H9 (cell line): ENCODE data around the gene LRRC8A. TPM values are rescaled to one million over a fixed set of nuclear protein-coding genes. Genes with fewer than 3 reads are reported as not detected.

Experiments
- DNase-seq: peaks from one replicate; pipeline ENCODE4 v3.0.0-alpha.2; 2017
- H2AFZ ChIP-seq: one replicate; pipeline ENCODE4 v1.6.1; 2013; ENCODE audit warnings: mild to moderate bottlenecking, low read length, control low read depth, moderate library complexity
- H2AK5ac ChIP-seq: 2 replicates; pipeline ENCODE4 v1.6.1; 2013; ENCODE audit warnings: low read length, control low read depth, mixed read lengths; ENCODE audit not compliant: insufficient read length
- H2BK120ac ChIP-seq: one replicate; pipeline ENCODE4 v1.6.1; 2013; ENCODE audit warnings: low read depth, mild to moderate bottlenecking, low read length, control low read depth, inconsistent platforms; ENCODE audit not compliant: poor library complexity, severe bottlenecking
- H2BK12ac ChIP-seq: 2 replicates; pipeline ENCODE4 v1.6.1; 2013; ENCODE audit warnings: low read length, control low read depth, mixed read lengths, low read depth; ENCODE audit not compliant: insufficient read length
- H2BK15ac ChIP-seq: 2 replicates; pipeline ENCODE4 v1.6.1; 2013; ENCODE audit warnings: low read depth, low read length, control low read depth
- H2BK20ac ChIP-seq: one replicate; pipeline ENCODE4 v1.6.1; 2013; ENCODE audit warnings: low read depth, mild to moderate bottlenecking, low read length, control low read depth, inconsistent platforms; ENCODE audit not compliant: poor library complexity, severe bottlenecking
- H2BK5ac ChIP-seq: 2 replicates; pipeline ENCODE4 v1.6.1; 2013; ENCODE audit warnings: low read length, control low read depth, mixed read lengths; ENCODE audit not compliant: insufficient read length
- H3K14ac ChIP-seq: 2 replicates; pipeline ENCODE4 v1.6.1; 2013; ENCODE audit warnings: low read length, control low read depth; ENCODE audit not compliant: insufficient read depth
- H3K18ac ChIP-seq: 2 replicates; pipeline ENCODE4 v1.6.1; 2013; ENCODE audit warnings: low read depth, mild to moderate bottlenecking, mixed read lengths, low read length, control low read depth; ENCODE audit not compliant: insufficient read length
- H3K23ac ChIP-seq: 2 replicates; pipeline ENCODE4 v1.6.1; 2013; ENCODE audit warnings: low read length, control low read depth, mixed read lengths, low read depth; ENCODE audit not compliant: insufficient read length
- H3K23me2 ChIP-seq: 2 replicates; pipeline ENCODE4 v1.6.1; 2013; ENCODE audit warnings: low read depth, mild to moderate bottlenecking, mixed read lengths, low read length, control low read depth; ENCODE audit not compliant: insufficient read length, poor library complexity, severe bottlenecking
- H3K27ac ChIP-seq: 2 replicates; pipeline ENCODE4 v1.5.1; 2013; ENCODE audit warnings: low read length, control low read depth, mixed read lengths, low read depth; ENCODE audit not compliant: insufficient read length
- H3K27me3 ChIP-seq: 2 replicates; pipeline ENCODE4 v1.6.1; 2013; ENCODE audit warnings: low read length, control low read depth, inconsistent platforms; ENCODE audit not compliant: insufficient read depth
- H3K4ac ChIP-seq: 2 replicates; pipeline ENCODE4 v1.6.1; 2013; ENCODE audit warnings: low read depth, mild to moderate bottlenecking, control low read depth, inconsistent platforms, low read length, moderate library complexity
- H3K4me1 ChIP-seq: 2 replicates; pipeline ENCODE4 v1.6.1; 2013; ENCODE audit warnings: low read length, control low read depth, inconsistent platforms; ENCODE audit not compliant: insufficient read depth
- H3K4me2 ChIP-seq: 2 replicates; pipeline ENCODE4 v1.6.1; 2013; ENCODE audit warnings: low read length, control low read depth, mixed read lengths; ENCODE audit not compliant: insufficient read length, insufficient read depth
- H3K56ac ChIP-seq: 2 replicates; pipeline ENCODE4 v1.6.1; 2013; ENCODE audit warnings: low read depth, mild to moderate bottlenecking, mixed read lengths, low read length, control low read depth; ENCODE audit not compliant: insufficient read length
- H3K79me1 ChIP-seq: 2 replicates; pipeline ENCODE4 v1.6.1; 2013; ENCODE audit warnings: low read depth, mild to moderate bottlenecking, moderate library complexity, low read length, control low read depth, inconsistent platforms; ENCODE audit not compliant: insufficient read depth, poor library complexity, severe bottlenecking
- H3K79me2 ChIP-seq: 2 replicates; pipeline ENCODE4 v1.6.1; 2013; ENCODE audit warnings: low read length, control low read depth, inconsistent platforms; ENCODE audit not compliant: insufficient read depth
- H3K9ac ChIP-seq: 2 replicates; pipeline ENCODE4 v1.6.1; 2013; ENCODE audit warnings: low read length, control low read depth, mixed read lengths; ENCODE audit not compliant: insufficient read length; ENCODE audit errors: extremely low read depth
- H3K9me3 ChIP-seq: one replicate; pipeline ENCODE4 v1.6.1; 2013; ENCODE audit warnings: low read depth, low read length, inconsistent platforms; ENCODE audit not compliant: control insufficient read depth
- H3T11ph ChIP-seq: one replicate; pipeline ENCODE4 v1.6.1; 2013; ENCODE audit warnings: mild to moderate bottlenecking, low read length, control low read depth, inconsistent platforms
- H4K20me1 ChIP-seq: one replicate; pipeline ENCODE4 v1.6.1; 2013; ENCODE audit not compliant: control insufficient read depth, insufficient read length, insufficient read depth
- H4K5ac ChIP-seq: 2 replicates; pipeline ENCODE4 v1.6.1; 2013; ENCODE audit warnings: low read depth, mild to moderate bottlenecking, mixed read lengths, low read length, control low read depth; ENCODE audit not compliant: insufficient read length
- H4K8ac ChIP-seq: replicated peaks from 2 replicates; pipeline ENCODE4 v1.6.1; 2013; ENCODE audit warnings: low read length, control low read depth, mixed read lengths, low read depth; ENCODE audit not compliant: insufficient read length
- H4K91ac ChIP-seq: 2 replicates; pipeline ENCODE4 v1.6.1; 2013; ENCODE audit warnings: low read depth, mild to moderate bottlenecking, moderate library complexity, mixed read lengths, low read length, control low read depth; ENCODE audit not compliant: insufficient read length
- H3K27ac Mint-ChIP-seq, 3 experiments: 2 replicates in 2 of 3; 3 replicates in 1 of 3; pipeline ENCODE4 v1.8.0; 2020 to 2021; ENCODE audit warnings: mixed read lengths in 3 of 3, mild to moderate bottlenecking in 1 of 3, moderate library complexity in 1 of 3
- H3K27me3 Mint-ChIP-seq: 2 replicates; pipeline ENCODE4 v1.8.0; 2021; ENCODE audit warnings: low read depth, mild to moderate bottlenecking, moderate library complexity, mixed read lengths
- H3K36me3 Mint-ChIP-seq, 3 experiments: 2 replicates in 2 of 3; 3 replicates in 1 of 3; pipeline ENCODE4 v1.8.0; 2020 to 2021; ENCODE audit warnings: low read depth in 3 of 3, mixed read lengths in 3 of 3; ENCODE audit not compliant: insufficient read depth in 1 of 3
- H3K4me1 Mint-ChIP-seq, 2 experiments: 2 replicates each; pipeline ENCODE4 v1.8.0; 2020; ENCODE audit warnings: mixed read lengths in 2 of 2
- H3K4me3 Mint-ChIP-seq, 2 experiments: 2 replicates in 1 of 2; 3 replicates in 1 of 2; pipeline ENCODE4 v1.8.0; 2020 to 2021; ENCODE audit warnings: mild to moderate bottlenecking in 2 of 2, mixed read lengths in 2 of 2, moderate library complexity in 1 of 2
- H3K9me3 Mint-ChIP-seq, 2 experiments: 2 replicates in 1 of 2; 3 replicates in 1 of 2; pipeline ENCODE4 v1.8.0; 2020; ENCODE audit warnings: mild to moderate bottlenecking in 2 of 2, mixed read lengths in 2 of 2, moderate library complexity in 1 of 2
- WGBS: extraction: QIAGEN DNeasy Blood & Tissue Kit; methylation state at CpG from one replicate; pipeline ENCODE4 v1.1.7; 2013; ENCODE audit warnings: missing lambda C conversion rate, low lambda C conversion rate, mixed read lengths; ENCODE audit not compliant: insufficient read length; ENCODE audit errors: extremely low coverage; 5-methylcytosine and 5-hydroxymethylcytosine counted together
- total RNA-seq: library from RNA; stranded (reverse); gene quantifications from 2 replicates; pipeline ENCODE4 v1.2.1, GENCODE V29; 2021
- TF ChIP-seq, protein P1 (sequence below): fragments of 200-600 bp; sonication (generic); conservative IDR thresholded peaks from 3 replicates; pipeline ENCODE4 v1.8.0; 2021; ENCODE audit warnings: antibody characterized with exemption, mild to moderate bottlenecking

LRRC8A gene
- total RNA-seq, 1 experiment from 2014 or later, result 76.0 TPM

DNA sequence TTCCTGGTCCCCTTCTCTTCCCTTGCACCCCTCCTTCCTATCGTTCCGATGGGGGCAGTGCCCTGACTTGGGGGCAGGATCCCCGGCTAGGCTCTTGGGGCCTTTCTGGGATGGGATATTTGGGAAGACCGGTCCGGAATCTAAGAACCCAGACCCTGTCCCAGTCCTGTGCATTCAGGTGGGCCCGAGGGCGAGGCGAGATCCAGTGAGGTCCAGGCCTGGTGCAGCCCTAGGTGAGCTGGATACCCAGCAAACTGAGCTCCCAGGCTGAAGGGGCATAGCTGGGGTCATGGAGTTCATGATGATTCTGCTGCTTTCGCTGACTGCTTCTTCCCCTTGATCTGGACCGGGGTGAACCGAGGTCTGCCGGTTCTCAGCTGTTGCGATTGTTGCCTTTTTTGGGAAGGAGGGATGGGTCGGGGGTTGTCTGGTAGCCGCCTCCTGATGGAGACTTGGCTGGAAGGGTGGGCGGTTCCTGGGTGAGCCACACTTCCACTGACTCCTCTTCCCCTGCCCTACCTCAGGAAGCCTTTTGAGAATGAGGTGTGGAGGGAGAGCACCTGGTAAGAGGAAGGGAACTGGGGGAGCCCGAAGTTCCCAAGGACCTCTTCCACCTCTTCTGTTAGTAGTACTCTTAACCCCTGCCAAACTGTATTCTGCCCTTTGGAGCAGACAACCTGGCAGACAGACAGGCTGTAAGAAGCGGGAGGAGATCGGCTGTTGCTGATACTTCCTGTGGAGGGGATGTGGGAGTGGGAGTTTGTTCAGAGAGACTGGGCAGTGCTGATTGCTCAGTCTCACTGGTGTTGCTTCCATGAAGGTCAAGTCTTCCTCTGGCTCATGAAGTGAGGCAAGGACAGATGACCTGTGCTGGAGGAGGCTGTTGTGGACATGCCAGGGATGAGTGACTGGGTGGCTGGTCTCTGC, 1.0 kb downstream of the LRRC8A start:
- peak overlapping the region; percentile 96 to 99 (median 98) for H3K27ac Mint-ChIP-seq
- peak overlapping the region; percentile 5; the same call in 1 of the 2 replicates for H3K14ac ChIP-seq
- no peak overlapping the region for H3K56ac ChIP-seq
- peaks cover 31% of the 10 kb centered on the region; the same call in 1 of the 2 replicates for H3K79me2 ChIP-seq
- peak overlapping the region; percentile 7 for H3K18ac ChIP-seq
- no peak overlapping the region for H2AK5ac ChIP-seq
- WGBS, result no CpG with 5 or more reads among the region's 19 CpGs
- H3K79me1 ChIP-seq, result peaks cover 4% of the 10 kb centered on the region
- H3K27me3 ChIP-seq, result no peaks in the 10 kb centered on the region
- H3K9ac ChIP-seq, result peak overlapping the region; percentile 91
- H3K4ac ChIP-seq, result no peak overlapping the region
- H2BK20ac ChIP-seq, result no peak overlapping the region
- peaks cover 2% of the 10 kb centered on the region; the same call in 1 of the 2 replicates for H3K27me3 Mint-ChIP-seq
- H2AFZ ChIP-seq, result no peak overlapping the region
- H3T11ph ChIP-seq, result no peak overlapping the region
- no peak overlapping the region for H2BK12ac ChIP-seq
- H3K23me2 ChIP-seq, result peaks cover 11% of the 10 kb centered on the region
- H2BK15ac ChIP-seq, result no peak overlapping the region
- TF ChIP-seq, protein P1, sequence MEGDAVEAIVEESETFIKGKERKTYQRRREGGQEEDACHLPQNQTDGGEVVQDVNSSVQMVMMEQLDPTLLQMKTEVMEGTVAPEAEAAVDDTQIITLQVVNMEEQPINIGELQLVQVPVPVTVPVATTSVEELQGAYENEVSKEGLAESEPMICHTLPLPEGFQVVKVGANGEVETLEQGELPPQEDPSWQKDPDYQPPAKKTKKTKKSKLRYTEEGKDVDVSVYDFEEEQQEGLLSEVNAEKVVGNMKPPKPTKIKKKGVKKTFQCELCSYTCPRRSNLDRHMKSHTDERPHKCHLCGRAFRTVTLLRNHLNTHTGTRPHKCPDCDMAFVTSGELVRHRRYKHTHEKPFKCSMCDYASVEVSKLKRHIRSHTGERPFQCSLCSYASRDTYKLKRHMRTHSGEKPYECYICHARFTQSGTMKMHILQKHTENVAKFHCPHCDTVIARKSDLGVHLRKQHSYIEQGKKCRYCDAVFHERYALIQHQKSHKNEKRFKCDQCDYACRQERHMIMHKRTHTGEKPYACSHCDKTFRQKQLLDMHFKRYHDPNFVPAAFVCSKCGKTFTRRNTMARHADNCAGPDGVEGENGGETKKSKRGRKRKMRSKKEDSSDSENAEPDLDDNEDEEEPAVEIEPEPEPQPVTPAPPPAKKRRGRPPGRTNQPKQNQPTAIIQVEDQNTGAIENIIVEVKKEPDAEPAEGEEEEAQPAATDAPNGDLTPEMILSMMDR, result no peak
- no peak overlapping the region for H4K91ac ChIP-seq
- H2BK5ac ChIP-seq, result no peak overlapping the region
- no peaks in the 10 kb centered on the region for H3K9me3 ChIP-seq
- no peak overlapping the region for H2BK120ac ChIP-seq
- H3K4me1 Mint-ChIP-seq, result peaks cover 38 to 39% of the 10 kb centered on the region in 2 experiments
- H3K23ac ChIP-seq, result no peak overlapping the region
- peaks cover 3% of the 10 kb centered on the region; the same call in 1 of the 2 replicates for H3K4me1 ChIP-seq
- peaks cover 22 to 41% (median 24%) of the 10 kb centered on the region in 3 experiments for H3K36me3 Mint-ChIP-seq
- no peak overlapping the region for H4K5ac ChIP-seq
- DNase-seq, result no peak
- H3K27ac ChIP-seq, result no peak overlapping the region
- H4K8ac ChIP-seq, result no peak overlapping the region
- no peaks in the 10 kb centered on the region for H4K20me1 ChIP-seq
- no peaks in the 10 kb centered on the region; a peak in 1 of 5 replicates for H3K9me3 Mint-ChIP-seq
- H3K4me2 ChIP-seq, result peak overlapping the region; percentile 58
- H3K4me3 Mint-ChIP-seq, result peak overlapping the region; percentile 95 to 99
